Endothelial cell of umbilical vein (primary cell): ENCODE results near the gene TMEFF2. TPM values are rescaled to one million over a fixed set of nuclear protein-coding genes. Genes with fewer than 3 reads are reported as not detected.

ENCODE experiments used
- BruUV-seq: library from RNA; stranded (reverse); fragments of 400-500 nt; replicated peaks from 2 replicates; lab custom pipeline; 2021; lab: Mats Ljungman, UMichigan
- CTCF ChIA-PET: fragments of 300-600, 350-600 bp; sonication (Branson Sonifier 250); formaldehyde crosslinking; loops from one replicate; lab custom pipeline; 2021; ENCODE audit warnings: antibody characterized with exemption, inconsistent platforms; lab: Charles Lee
- POLR2A ChIA-PET: fragments of 300-600, 350-600 bp; sonication (Branson Sonifier 250); formaldehyde crosslinking; loops from one replicate; lab custom pipeline; 2021; ENCODE audit warnings: antibody characterized with exemption, inconsistent platforms; lab: Charles Lee
- DNase-seq: peaks from one replicate; pipeline ENCODE4 v3.0.0-alpha.2; 2011; ENCODE audit warnings: low read depth, low spot score
- FAIRE-seq: peaks from 2 replicates; lab custom pipeline; 2011; peaks lifted over from hg19 to GRCh38; lab: Jason Lieb, UNC
- H2AFZ ChIP-seq: 2 replicates; pipeline ENCODE4 v1.6.0; 2012; ENCODE audit warnings: low read depth, low read length, control low read depth, inconsistent platforms
- H3K27ac ChIP-seq: 2 replicates; pipeline ENCODE4 v1.5.1; 2011; ENCODE audit warnings: low read depth, mild to moderate bottlenecking, control low read depth, low read length, moderate library complexity; ENCODE audit not compliant: insufficient read depth
- H3K27me3 ChIP-seq, 2 experiments: 2 replicates each; pipeline versions ENCODE4 v1.6.0 to v1.6.1; 2011; ENCODE audit warnings: low read length in 2 of 2, mixed read lengths in 1 of 2; ENCODE audit not compliant: control insufficient read depth in 2 of 2, insufficient read depth in 2 of 2
- H3K36me3 ChIP-seq, 2 experiments: 2 replicates in 1 of 2; 3 replicates in 1 of 2; pipeline ENCODE4 v1.5.1; 2011; ENCODE audit warnings: low read length in 2 of 2, mild to moderate bottlenecking in 1 of 2, moderate library complexity in 1 of 2; ENCODE audit not compliant: control insufficient read depth in 2 of 2, insufficient read depth in 2 of 2; ENCODE audit errors: extremely low read depth in 1 of 2
- H3K4me1 ChIP-seq: 3 replicates; pipeline ENCODE4 v1.5.1; 2011; ENCODE audit warnings: mild to moderate bottlenecking, low read length; ENCODE audit not compliant: control insufficient read depth, insufficient read depth; ENCODE audit errors: extremely low read depth
- H3K4me2 ChIP-seq: 2 replicates; pipeline ENCODE4 v1.6.1; 2011; ENCODE audit warnings: low read length, control low read depth, mixed read lengths; ENCODE audit not compliant: insufficient read depth
- H3K4me3 ChIP-seq, 3 experiments: fragments of 200-600 bp in 1 of 3; sonication (generic), shearing (Covaris generic) in 1 of 3; replicated peaks in 1 of 3; 2 replicates each; pipeline ENCODE4 v1.5.1; 2011 to 2016; ENCODE audit warnings: control low read depth in 3 of 3, low read length in 3 of 3, mild to moderate bottlenecking in 2 of 3, inconsistent platforms in 1 of 3, low read depth in 1 of 3, moderate library complexity in 1 of 3; ENCODE audit not compliant: insufficient read depth in 1 of 3
- H3K79me2 ChIP-seq: 2 replicates; pipeline ENCODE4 v1.6.0; 2012; ENCODE audit warnings: low read length, inconsistent platforms; ENCODE audit not compliant: control insufficient read depth, insufficient read depth
- H3K9ac ChIP-seq: replicated peaks from 2 replicates; pipeline ENCODE3; 2011; ENCODE audit warnings: low read length, control low read depth; ENCODE audit not compliant: insufficient read depth; ENCODE audit errors: extremely low read depth
- H3K9me1 ChIP-seq: replicated peaks from 3 replicates; pipeline ENCODE4 v1.6.0; 2011; ENCODE audit warnings: mild to moderate bottlenecking, low read length; ENCODE audit not compliant: control insufficient read depth, insufficient read depth; ENCODE audit errors: extremely low read depth
- H3K9me3 ChIP-seq: replicated peaks from 2 replicates; pipeline ENCODE4 v1.5.1; 2012; ENCODE audit warnings: low read length, inconsistent platforms; ENCODE audit not compliant: control insufficient read depth, insufficient read depth
- H4K20me1 ChIP-seq: replicated peaks from 2 replicates; pipeline ENCODE3; 2011; ENCODE audit warnings: mild to moderate bottlenecking, low read length; ENCODE audit not compliant: control insufficient read depth, insufficient read depth; ENCODE audit errors: extremely low read depth
- CTCF ChIP-seq, 2 donors: IDR thresholded peaks; 1 replicate in 1 of 2; 2 replicates in 1 of 2; pipeline ENCODE4 v1.5.1; 2011; ENCODE audit warnings: low read length in 2 of 2, mild to moderate bottlenecking in 2 of 2, moderate library complexity in 2 of 2, control low read depth in 1 of 2, inconsistent platforms in 1 of 2, low read depth in 1 of 2; ENCODE audit not compliant: insufficient read depth in 1 of 2; ENCODE audit errors: extremely low read depth in 1 of 2
- EZH2 ChIP-seq: IDR thresholded peaks from 2 replicates; pipeline ENCODE4 v1.6.1; 2012; ENCODE audit warnings: borderline replicate concordance, low read depth, mild to moderate bottlenecking, moderate library complexity, low read length, inconsistent platforms; ENCODE audit not compliant: severe bottlenecking
- FOS ChIP-seq: IDR thresholded peaks from 2 replicates; pipeline ENCODE4 v1.6.1; 2011; ENCODE audit warnings: mild to moderate bottlenecking, low read length, moderate library complexity, borderline replicate concordance; ENCODE audit not compliant: insufficient read depth
- JUN ChIP-seq: IDR thresholded peaks from 2 replicates; pipeline ENCODE4 v1.6.1; 2011; ENCODE audit warnings: borderline replicate concordance, low read depth; ENCODE audit not compliant: insufficient read length, insufficient read depth
- MAX ChIP-seq: IDR thresholded peaks from 2 replicates; pipeline ENCODE4 v1.6.1; 2011; ENCODE audit not compliant: insufficient read depth, insufficient read length
- MYC ChIP-seq: IDR thresholded peaks from one replicate; pipeline ENCODE4 v1.6.1; 2011; ENCODE audit warnings: mild to moderate bottlenecking, low read depth, low read length
- dilution Hi-C: fragments of 300-500 bp; cut with MboI; formaldehyde crosslinking; loops from one replicate; pipeline ENCODE4 v1.15.0; 2019; ENCODE audit warnings: low sequenced_read_pairs; ENCODE audit not compliant: extremely low pct_ligation_motif_present
- intact Hi-C: fragments of 100-400 bp; cut with micrococcal nuclease; formaldehyde crosslinking; loops from one replicate; pipeline ENCODE4 v1.10.0; 2022
- polyA plus RNA-seq, 4 experiments: library from polyadenylated mRNA; depleted of rRNA in 3 of 4; stranded (reverse) in 3 of 4; unstranded in 1 of 4; fragments of >200 nt; gene quantifications; 2 replicates each; pipeline versions ENCODE4 v1.2.1 to v1.2.3, GENCODE V29; 2011 to 2012; ENCODE audit warnings: missing spikeins in 1 of 4
- total RNA-seq: library from RNA; stranded (reverse); gene quantifications from 2 replicates; pipeline ENCODE4 v1.2.3, GENCODE V29; 2021

Gene TMEFF2
- total and polyA plus RNA-seq, 2 donors (not counting 3 experiments of a cell fraction or from before 2014, with no cell fraction given), result 0.18 to 0.20 TPM

- Histone ChIP-seq H2AFZ (no peak overlapping the region), H3K27ac (no peak overlapping the region), H3K9me3 (no peaks in the 10 kb centered on the region), H3K36me3 (no peaks in the 10 kb centered on the region), H3K4me3 (no peak overlapping the region), H3K79me2 (no peaks in the 10 kb centered on the region), H3K27me3 (peaks cover 8 to 18% of the 10 kb centered on the region in 2 experiments), H3K4me2 (no peak overlapping the region), H3K9ac (no peak overlapping the region), H3K9me1 (no peaks in the 10 kb centered on the region), H3K4me1 (no peaks in the 10 kb centered on the region), H4K20me1 (no peaks in the 10 kb centered on the region)
- TF ChIP-seq EZH2 (no peak), MYC (no peak), CTCF (IDR thresholded peaks at IDR 0.05; ENCODE audit: extremely low read depth in 1 of 2, insufficient read depth in 1 of 2, low read depth in 1 of 2, low read length in 2 of 2) (no peak), JUN (no peak), FOS (no peak), MAX (no peak)
- ChIA-PET CTCF (interaction anchor here (0.9 to 1.5 kb wide), 3 partner anchors 8 to 12 kb away, joined by 3 to 4 read pairs (median 4); no protein-coding TSS in a partner anchor), POLR2A (no interaction called here)
- intact Hi-C loops (no loop called here), dilution Hi-C loops (no loop called here)
- FAIRE-seq (no peak), DNase-seq (no peak)
- no TSS peak for BruUV-seq
These were observed 9.1 kb upstream of the TMEFF2 start for GRCh38 chr2:192203876-192204275.
